NCI-H2227 (cell line): Measurements from ENCODE around the gene MEF2D.
A peak's percentile ranks its signal among the peaks of the same experiment; 100 is the strongest.

ENCODE experiments used
- DNase-seq: peaks from one replicate; lab custom pipeline; 2025; ENCODE audit not compliant: unreplicated experiment; lab: John Stamatoyannopoulos, UW

Gene MEF2D

GRCh38 chr1:156430866-156431265 lies 69.7 kb downstream of the MEF2D start:
- no peak for DNase-seq

- no peak for DNase-seq
These were observed 70.3 kb downstream of the MEF2D start for GRCh38 chr1:156430303-156430702.

DNA sequence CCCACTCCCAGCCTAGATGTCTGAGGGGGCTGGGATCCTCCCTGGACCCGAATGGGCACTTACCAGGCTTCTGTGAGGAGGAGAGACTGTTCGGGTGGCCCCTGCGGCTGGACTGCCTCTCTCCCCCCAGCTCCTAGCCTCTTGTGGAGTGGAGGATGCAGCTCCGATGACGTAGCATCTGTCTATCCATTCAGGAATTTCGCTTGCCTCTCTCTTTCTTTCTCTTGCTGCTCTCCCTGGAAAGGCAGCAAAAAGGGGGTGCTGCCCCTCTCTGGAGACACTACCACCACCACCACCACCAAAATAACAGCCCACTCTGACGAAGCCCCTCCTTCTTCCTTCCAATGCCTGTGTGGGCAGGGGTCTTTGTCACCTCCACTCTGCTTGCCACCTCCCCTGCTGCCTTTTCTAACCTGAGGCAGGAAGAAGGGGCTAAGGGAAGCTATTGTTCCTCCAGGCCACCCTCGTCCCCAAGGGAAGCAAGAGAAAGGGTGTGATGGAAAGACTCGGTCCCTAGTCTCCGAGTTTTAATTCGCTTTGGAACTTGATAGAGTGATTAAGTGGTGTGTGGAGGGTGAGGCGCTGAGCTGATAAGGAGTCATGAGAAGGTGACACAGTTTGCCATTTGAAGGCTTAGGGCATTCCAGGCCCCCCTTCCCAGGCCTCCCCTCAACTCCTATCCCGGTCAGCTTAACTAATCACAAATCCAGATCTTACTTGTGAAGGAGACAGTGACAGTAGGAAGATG lies 71.1 kb downstream of the MEF2D start:
- no peak for DNase-seq

GRCh38 chr1:156428746-156429288 lies 71.8 kb downstream of the MEF2D start:
- DNase-seq = no peak

- DNase-seq = no peak
These were observed 72.6 kb downstream of the MEF2D start for GRCh38 chr1:156427957-156428356.

DNA sequence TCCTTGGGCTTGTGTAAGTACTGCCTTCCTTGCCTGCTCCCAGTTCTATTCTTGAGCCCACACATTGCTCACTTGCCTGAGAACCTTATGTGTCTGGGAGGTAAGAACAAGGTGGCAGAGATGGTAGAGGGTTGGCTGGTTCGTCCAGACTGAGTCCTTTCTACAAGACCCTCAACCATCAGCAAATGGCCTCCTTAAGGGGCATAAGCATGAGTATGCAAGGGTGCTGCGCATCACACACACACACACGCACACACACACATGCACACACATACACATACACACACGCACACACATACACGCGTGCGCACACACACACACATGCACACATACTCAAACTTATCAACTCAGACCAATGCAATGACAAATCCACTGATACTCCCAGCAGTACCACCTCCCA lies 74.6 kb downstream of the MEF2D start:
- no peak for DNase-seq

GRCh38 chr1:156424806-156425432 lies 75.7 kb downstream of the MEF2D start:
- DNase-seq = no peak

DNA sequence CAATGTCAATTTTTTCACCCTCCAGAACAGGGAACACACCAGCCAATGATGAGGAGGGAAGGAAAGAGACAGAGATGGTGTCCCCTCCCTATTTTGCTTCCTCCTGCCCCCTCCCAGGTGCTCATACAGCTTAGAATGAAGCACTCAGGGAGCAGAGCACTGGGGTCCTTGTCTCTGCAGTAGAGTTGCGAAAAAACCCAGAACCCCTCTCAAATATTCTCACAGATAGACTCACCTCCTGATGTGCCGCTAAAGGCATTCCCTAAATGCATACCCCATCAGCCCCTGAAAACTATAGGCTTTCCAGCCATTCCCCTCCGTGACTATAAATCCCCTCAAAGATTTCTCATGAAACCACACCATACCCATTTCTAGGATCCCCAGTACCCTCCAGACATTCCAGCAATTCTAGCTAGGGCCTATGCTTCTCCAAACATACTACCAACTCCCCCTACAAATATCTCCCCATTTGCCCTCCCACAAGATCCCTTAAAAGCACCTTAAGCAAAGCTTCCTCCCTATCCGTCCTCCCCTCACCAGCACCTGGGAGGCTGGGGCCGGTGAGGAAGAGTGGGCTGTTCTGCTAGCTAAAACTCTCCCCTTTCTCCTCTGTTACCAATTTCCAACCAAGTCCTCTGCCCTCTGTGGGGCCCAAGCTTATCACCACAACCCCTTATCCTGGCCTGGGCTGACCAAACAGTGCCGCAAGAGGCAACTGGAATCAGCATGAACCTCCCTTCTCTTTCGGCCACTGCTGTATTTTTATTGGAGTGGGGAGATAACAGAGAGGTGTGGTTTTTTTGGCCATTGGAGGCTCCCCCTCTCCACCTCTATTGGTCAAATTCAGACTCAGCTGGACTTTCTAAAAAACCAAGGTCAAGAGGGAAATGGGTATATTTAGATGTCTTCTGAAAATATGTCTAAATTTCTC lies 76.9 kb downstream of the MEF2D start:
- no peak for DNase-seq

- DNase-seq = no peak
These were observed 77.9 kb downstream of the MEF2D start for GRCh38 chr1:156422602-156423091.

DNA sequence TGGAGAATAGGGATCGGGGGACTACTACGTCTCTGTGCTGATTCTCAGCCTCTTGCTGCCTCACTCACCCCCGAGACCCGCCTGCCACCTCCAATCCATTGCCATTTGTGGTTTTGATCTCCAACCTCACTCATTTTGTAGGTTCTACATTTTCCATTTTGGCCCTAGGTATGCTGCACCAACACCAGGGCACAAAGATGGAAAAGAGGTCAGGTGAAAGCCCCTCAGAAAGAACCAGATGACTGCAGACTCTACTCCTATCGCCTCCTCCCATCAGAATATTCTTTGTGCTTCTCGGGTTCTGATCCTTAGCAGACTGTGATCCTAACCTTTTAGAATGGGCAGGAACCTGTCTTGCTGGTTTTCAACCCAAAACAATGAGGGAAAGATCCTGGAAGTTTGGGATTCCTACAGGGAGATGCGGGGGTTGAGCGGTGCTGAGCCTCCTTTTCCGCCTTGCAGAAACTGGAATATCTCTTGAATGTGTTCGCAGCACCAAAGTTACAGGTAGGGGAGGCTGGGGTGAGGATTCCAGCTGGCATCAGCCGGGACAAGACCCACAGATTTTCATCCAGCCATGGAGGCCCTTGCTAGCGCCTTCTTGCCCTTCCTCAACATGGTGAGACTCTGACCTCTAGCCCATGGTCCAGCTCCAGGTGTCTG lies 78.5 kb downstream of the MEF2D start:
- DNase-seq = no peak

- DNase-seq = peak; percentile 89
These were observed 79.3 kb downstream of the MEF2D start for GRCh38 chr1:156421062-156421938.

DNA sequence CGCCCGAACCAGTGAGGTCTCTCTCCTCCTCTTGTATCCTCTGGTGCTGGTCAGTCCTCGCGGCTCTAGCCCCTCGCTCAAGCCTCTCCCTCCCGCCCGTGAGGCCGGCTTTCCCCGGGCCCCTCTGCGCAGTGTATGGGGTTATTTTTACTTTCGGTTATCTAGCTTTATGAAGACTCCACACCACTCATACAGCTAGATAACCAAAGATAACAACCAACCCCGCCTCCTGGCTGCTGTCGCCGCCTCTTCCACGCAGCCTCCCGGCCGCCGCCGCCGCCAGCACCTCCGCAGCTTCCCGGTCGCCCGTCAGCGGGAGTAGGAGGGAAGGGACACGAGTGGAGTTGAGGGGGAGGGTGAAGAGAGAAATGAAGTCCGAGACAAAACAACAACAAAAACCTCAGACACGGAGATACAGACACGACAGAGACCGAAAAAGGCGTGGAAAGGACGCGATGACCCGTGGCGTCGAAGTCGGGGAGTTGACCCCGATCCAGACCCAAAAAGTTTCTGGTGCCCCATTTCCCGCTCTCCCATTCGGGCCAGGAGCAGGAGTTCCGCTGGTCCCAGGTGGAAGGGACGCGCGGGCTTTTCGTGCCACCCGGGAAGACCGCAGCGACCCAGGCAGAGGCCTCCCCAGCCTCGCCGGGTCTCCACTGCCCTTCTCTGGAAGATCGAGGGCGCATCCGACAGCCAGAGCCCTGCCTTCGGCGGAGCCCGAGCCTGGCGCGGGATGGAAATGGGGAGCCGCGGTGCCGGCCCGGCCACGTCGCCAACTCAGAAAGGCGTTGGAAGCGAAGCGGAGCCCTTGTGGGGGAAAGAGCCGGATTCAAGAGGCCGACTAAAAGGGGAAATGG lies 80.1 kb downstream of the MEF2D start:
- peak; percentile 29 for DNase-seq

GRCh38 chr1:156419854-156420204 lies 80.7 kb downstream of the MEF2D start:
- no peak for DNase-seq

DNA sequence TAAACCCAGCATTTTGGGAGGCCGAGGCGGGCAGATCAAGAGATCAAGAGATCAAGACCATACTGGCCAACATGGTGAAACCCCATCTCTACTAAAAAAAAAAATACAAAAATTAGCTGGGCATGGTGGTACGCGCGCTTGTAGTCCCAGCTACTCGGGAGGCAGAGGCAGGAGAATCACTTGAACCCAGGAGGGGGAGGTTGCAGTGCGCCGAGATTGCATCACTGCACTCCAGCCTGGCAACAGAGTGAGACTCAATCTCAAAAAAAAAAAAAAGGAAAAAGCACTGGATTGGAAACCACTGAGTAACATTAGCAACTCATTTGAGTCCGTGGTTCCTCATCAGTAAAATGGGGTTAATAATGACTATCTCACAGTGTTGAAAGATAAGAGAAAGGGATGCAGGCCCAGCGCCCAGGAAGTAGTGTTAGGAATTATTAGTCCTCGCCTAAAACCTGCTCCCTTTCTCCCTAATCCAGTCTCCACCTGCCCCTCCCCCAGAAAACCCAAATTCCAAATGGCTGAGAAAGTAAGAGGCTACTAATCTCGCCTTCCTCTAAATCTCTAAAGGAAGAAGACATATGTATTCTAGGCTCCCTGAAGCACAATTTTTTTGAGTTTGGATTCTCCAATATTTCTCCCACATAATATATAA lies 82.0 kb downstream of the MEF2D start:
- no peak for DNase-seq

- DNase-seq = no peak
These were observed 83.1 kb downstream of the MEF2D start for GRCh38 chr1:156417401-156418020.

DNA sequence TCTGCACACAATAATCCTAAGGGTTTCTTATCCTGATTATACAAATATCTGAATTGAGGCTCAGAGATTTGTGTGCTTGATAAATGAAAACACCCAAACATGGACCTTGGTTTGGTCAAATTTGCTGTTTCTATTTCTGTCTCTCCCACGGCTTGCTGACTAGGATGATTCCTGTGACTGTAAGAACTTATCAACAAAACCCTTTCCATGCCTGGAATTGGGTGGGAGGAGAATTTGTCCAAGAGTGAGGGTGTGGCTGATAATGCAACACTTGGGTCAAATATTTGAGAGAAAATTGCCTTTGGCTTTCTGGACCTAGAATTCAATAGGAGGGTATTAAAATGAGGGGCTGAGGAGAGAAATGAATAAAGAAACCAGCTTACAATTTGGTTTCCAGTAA lies 83.6 kb downstream of the MEF2D start:
- no peak for DNase-seq

DNA sequence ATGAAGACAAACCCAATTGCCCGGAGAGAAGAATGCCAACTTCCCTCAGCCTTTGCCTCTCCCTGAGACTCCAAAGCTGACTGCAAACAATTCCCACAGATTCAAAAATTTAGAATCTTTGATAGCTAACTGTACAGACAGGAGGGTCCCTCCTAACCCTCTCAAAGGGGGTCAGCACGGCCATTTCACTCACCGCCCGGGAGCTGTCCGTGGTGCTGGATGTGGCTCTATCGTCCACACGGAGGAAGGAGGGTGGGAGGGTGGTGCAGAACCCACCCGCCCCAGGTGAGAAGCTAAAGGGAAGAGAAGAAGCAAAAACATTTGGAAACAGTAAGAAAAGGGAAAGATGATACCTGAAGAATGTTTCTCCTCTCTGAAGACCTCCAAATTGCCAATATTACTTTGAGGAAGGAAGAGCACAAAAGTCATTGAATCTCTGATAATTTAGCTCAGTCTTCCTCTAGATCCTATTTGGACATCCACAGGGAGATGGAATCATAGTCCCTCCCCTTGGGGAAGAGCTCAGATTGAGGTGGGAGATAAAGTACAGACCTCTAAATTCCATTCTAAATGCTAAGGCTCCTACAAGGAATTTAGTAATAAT lies 86.0 kb downstream of the MEF2D start:
- DNase-seq = no peak
